Neural cell (in vitro differentiated cells): Measurements from ENCODE around the gene CTDP1.

ENCODE experiments used
- CTCF ChIP-seq: fragments of 450-650 bp; IDR thresholded peaks from 2 replicates; pipeline ENCODE4 v1.5.1; 2014; ENCODE audit warnings: antibody characterized with exemption, mild to moderate bottlenecking, moderate library complexity; ENCODE audit not compliant: poor library complexity, severe bottlenecking
- REST ChIP-seq: IDR thresholded peaks from 2 replicates; pipeline ENCODE4 v1.6.1; 2012; ENCODE audit warnings: borderline replicate concordance

- no peak for TF ChIP-seq CTCF
- TF ChIP-seq REST = no peak
Measured at GRCh38 chr18:79693561-79694205, 14.1 kb downstream of the CTDP1 start.
